Activated CD4-positive, CD25-positive, alpha-beta regulatory T cell treated with anti-CD3 and anti-CD28 coated beads, Interleukin-2, amount 50 U/mL, for 16 hours (primary cell): ENCODE data around the gene PTPRM.

ENCODE experiments used
- DNase-seq: peaks from one replicate; pipeline ENCODE4 v3.0.0-alpha.2; 2020; ENCODE audit warnings: low read depth, low spot score

The PTPRM gene

DNA sequence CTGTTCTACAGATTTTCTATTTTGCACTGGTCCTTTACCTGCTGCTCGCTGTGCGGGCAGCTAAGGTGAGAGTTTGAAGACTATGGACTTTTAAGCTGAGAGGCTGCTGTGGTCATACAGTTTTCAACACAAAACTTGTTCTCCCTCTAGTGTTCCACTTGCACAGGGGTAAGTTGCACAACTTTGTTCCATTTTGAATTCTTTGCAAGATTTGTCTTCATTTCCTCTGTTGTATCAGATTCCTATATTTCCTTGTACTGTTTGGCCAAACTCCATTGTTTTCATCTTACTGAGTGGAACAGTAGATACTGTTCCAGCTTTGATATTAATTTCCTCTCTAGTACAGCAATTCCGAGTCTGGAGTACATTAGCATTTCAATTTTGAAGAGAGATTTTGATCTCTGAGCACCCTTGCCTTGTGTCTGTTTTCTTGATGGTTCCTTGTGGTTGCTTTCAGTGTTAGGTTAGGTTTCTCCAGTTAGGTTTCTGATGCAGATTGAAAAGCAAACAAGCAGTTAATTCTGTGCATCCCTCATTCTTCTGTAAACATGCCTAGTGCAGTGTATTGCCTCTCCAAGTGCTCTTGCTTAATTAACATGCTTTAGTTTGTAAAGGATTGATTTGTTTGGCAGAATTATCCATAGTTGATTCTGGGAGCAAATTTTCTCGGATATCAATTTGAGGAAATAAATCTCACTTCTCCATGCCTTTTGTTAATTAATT lies 188.8 kb downstream of the PTPRM start:
- no peak for DNase-seq

DNA sequence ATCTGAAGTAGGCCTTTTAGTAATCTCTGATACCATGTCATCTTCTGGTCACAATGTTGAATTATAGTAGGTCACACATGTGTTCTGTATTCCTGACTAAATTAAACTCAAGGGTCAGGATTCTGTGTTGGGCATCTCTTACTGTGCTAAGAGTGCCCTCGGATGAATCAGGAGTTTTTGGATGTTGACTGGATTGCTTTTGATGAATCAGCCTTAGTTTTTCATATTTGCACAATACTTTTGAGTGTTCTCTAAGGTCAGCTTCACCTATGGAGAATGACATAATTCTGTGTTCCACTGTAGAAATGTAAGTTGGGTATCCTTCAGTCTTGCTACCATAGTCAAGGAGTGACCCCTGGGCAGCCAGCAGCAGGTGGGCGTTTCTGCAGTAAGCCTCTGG lies 190.1 kb downstream of the PTPRM start:
- DNase-seq: no peak

DNA sequence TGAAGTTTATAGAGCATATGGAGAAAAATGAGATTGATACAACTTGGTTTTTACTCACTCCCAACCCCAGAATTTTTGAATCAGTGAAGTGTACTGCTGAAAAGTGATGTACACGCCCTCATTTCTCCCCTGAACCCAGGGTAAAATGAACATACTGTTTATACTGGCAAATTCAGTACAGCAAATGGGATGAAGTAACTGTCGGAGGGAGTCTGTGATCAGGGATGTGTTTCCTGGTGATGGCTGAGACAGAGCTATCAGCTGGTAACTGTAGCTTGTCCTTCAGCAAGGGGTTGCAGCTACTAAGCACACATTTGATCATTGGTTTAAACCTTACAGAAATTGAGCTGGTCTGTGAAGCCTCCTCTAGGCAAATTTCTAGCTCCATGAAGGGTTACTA lies 191.6 kb downstream of the PTPRM start:
- no peak for DNase-seq

DNA sequence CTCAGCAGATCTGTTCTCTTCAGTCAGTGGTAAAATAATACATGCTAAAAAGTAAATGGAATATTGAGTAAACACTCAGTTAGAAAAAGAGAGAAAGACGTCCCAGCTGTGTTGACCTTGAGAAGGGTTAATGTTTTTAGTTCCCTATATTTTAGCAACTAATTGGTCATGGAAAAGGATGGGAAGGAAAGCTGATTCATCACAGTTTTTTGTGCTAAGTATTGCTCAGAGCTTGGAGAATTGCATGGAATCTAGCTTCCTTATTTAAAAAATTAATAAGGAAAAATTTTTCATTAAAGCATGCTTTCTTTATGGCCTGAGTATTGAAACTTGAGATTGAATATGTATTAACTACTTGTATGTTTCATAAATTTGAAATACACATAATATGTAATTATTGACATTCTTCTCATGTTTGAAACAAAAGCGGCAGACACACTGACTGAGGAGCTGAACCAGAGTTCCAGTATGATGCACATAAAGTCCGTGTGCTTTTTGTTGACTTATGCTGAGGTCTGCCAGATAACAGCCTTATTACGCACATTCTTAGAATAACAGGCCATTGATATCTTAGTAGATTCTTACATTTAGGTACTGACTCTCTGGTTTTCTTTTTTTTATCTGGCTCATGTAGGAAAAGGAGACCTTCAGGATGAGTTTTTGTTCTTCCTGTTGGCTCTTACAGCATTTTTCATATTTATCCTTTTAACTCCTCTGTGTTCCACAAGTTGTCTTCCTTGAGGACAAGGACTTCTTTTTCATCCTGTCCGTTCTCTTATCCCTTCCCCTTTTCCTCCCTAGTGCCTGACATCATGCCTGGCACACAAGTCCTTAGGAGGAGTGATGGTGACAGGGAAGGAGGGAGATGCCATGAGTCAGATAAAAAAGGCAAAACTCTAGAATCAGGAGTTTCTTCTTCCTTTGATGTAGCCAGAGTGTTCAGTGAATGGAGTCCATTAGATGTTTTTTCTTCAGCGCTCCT lies 194.1 kb downstream of the PTPRM start:
- no peak for DNase-seq

DNA sequence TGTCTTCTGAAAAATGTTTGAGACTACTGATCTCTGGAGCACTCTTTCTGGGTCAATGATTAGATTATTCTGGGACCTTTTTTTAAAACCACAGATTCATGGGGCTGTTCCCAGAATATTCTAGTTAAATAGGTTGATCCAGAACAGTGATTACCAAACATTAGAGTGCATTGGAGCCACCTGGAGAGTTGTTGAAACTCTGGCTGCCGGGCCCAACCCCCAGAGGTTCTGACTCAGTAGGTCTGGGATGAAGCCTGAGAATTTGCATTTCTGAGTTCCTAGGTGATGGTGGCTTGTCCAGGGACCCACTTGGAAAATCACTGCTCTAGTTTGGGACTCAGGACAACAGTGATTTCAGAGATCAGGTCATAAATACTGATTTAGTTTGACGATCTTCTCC lies 197.3 kb downstream of the PTPRM start:
- no peak for DNase-seq

DNA sequence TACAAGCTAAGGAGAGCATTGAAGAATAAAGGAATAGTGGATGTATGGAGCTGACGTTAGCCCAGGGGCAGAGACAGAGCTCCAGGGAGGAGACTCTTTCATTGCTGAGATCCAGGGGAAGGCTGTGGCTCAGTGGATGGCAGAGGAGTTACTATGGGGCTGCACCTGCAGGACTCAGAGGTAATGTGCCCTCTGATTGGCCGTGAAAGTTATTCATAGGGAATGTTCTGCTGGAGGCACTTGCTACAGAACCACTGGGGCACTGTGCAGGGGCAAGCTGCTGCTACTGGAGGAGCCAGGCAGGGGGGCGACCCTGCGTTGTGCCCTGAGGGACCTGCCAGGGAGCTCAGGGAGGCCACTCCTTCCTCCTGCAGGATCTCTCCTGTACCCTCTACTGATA lies 199.2 kb downstream of the PTPRM start:
- no peak for DNase-seq

DNA sequence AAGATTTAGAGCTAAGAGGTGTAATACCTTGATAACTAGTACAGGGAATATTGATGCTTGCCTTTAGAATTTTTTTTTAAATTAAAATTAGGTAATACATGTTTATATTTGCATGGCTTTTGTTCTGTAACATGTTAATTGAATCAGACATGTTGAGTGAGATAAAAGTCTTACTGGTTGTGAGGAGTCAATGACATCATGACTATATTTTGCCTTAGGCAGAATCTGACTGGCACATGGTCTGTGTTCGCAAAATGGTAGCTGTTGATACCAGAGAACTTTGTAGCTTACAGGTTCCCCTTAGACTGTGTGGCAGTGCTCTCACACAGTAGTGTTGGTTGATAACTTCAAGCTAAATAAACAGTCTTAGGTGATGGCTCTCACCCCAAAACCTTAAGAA lies 199.7 kb downstream of the PTPRM start:
- DNase-seq: no peak

DNA sequence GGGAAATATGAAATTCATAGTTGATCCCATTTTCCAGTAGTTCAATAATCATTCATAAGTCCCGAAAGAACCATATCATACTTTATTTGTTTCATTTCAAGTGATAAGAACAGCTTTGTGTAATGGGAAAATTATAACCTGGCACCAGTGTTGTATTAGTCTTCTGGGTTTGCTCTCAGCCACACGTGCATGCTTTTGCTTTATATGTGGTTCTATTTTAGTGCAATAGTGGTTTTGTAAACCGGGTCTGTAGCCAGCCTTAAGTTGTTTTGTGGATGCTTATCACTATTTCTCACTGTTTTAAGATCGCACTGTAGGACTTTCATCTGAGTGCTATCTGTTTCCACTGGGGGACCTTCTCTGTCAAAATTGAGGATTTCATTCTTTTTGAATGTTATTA lies 203.8 kb downstream of the PTPRM start:
- DNase-seq: no peak

DNA sequence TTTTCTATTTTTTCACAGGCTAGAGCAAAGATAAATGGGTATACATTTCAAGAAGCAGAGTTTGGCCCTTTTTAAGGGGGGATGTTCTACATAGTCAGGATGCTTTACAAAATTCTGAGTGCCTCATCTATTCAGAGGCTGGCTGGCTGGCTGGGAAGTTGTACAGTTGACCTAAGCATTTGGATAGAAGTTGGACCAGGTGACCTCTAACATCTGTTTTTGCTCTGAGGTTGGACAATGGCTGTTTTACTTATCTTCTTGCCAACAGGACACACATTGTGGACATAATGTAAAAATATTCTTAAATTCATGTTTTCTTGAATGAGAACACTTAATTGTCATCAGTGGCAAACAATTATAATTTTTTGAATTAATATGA lies 205.4 kb downstream of the PTPRM start:
- no peak for DNase-seq

DNA sequence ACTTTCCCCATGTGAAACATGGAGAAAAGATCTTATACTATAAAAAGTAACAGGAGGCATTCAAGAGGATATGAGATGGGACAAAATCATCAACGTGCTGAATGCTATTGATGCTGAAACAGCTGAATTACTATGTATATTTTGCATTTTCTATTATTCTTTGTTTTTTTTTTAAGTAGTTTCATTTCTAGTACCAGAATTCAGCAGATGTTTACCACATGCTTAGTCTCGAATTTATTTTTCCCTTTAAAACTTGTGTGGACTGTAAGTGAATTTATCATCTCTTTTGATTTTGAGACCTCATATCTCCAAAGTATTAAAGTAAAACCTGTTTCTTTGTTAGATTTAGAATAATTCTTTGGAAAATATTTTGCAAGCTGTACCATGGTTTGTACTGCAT lies 205.8 kb downstream of the PTPRM start:
- no peak for DNase-seq

DNA sequence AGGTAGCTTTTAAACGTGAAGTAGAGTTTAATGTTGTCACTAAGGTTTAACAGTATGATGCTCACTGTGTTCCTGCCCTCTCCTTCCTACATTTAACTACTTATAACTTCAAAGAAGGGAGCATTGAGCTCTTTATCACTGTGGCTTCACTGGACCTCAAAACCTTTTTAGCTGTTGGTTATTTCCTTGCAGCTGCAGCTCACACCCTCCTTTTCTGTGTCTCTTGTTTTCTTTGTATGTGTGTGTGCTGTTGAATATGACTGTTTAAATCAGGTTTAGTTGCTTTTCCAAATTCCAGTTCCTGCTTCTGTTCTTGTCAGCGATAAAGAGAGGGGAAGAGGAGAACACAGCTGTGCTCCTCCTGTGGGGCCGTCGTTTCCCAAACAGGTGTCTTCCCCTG lies 208.0 kb downstream of the PTPRM start:
- DNase-seq: no peak

DNA sequence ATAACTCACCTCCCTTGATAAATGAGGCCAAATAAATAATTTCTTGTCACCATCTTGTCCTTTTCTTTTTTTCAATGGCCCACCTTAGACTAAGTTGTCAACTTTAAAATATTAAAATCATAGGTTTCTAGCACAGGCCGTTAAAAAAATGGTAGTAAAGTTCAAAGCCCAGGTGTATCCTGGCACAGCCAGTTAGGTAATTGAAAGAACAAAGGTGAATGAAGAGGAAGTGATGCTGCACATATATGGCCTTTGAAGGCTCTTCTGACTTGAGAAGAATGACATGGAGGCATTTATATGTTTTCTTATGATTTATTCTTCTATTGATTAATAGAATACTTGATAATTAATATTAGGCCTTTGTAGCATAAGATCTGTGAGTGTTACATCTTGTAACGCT lies 208.7 kb downstream of the PTPRM start:
- DNase-seq: no peak

DNA sequence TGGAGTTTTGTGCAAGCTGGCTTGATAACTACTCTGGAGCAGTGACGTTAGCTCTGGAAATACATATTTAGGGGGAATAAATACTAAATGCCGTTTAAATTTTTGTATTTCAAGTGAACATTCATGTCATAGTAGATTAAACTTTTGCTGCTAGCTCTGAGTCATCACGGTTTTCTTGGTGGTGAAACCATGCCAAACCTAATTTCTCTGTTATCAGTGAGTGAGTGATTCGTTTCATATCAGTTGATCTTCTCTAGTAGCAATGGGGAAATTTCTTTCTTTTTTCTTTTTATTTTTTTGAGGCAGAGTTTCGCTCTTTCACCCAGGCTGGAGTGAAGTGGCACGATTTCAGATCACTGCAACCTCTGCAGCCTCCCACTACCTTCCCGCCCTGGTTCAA lies 211.1 kb downstream of the PTPRM start:
- no peak for DNase-seq

DNA sequence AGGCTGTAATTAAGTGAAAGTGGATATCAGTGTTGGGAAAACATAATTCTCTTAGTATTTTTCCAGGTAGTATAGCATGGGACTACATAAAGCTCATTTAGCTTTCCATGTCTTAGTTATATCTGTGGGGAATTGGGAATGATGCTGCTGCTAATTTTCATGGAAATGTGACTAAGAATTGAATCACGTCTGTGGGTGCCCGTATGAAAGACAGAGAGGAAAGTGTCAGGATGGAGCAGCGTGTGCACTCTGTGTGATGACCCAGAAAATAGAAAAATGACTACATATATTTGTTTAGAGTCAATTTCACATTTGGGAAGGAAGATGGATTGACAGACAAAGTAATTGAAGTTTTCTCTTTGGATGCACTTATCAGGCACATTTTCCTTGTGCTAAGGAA lies 212.1 kb downstream of the PTPRM start:
- DNase-seq: no peak

DNA sequence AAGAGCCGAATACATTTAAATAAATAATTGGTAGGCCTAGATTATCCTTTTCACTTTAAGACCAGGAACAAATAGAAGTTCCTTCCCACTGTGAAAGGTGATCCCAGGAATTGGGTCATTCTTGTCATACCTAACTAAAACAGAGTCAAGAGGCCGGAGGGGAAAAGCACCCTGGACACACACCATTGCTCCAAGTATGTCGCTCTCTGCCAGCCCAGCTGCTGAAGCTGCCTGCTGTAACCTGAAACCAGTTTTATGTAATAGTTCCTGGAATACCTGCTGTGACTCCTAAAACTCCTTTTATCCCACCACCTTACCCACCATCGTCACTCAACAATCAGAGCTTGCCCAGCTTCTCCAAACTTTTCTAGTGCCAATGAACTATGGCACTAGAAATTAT lies 217.1 kb downstream of the PTPRM start:
- no peak for DNase-seq

DNA sequence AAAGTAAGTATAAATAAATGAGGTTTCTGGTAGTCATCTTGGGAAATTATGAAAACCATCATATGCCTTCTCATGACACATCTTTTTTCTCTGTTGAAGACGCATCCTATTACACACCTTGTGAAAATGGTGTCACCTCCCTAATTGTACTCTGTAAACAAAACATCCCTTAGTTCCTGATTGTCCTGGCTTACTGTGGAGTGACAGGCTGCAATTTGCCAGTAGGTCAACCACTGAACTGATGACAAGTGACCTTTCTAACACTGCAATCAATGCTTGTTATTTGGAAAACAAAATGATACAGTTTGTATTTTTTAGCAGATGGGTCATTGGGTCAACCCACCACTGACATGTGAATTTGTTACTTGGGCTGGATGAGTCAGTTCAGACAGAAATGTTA lies 219.5 kb downstream of the PTPRM start:
- no peak for DNase-seq

DNA sequence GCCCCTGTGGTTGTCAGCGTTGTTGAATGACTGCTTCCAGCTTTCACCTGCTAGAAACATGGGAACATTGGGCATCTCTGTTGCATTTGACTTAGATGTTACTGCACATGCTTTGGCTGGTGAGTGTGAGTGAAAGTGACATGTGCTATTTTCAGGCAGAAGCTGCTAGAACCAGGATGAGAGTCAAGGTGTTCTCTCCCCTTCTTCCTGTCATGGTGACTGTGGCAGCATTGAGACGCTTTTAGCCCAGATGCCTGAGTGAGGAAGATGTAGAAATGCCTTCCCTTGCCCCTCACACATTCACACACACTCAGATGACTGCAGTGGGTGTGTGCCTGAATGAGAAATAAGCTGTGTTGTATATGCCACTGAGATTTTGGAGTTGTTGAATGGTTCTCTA lies 220.2 kb downstream of the PTPRM start:
- no peak for DNase-seq

DNA sequence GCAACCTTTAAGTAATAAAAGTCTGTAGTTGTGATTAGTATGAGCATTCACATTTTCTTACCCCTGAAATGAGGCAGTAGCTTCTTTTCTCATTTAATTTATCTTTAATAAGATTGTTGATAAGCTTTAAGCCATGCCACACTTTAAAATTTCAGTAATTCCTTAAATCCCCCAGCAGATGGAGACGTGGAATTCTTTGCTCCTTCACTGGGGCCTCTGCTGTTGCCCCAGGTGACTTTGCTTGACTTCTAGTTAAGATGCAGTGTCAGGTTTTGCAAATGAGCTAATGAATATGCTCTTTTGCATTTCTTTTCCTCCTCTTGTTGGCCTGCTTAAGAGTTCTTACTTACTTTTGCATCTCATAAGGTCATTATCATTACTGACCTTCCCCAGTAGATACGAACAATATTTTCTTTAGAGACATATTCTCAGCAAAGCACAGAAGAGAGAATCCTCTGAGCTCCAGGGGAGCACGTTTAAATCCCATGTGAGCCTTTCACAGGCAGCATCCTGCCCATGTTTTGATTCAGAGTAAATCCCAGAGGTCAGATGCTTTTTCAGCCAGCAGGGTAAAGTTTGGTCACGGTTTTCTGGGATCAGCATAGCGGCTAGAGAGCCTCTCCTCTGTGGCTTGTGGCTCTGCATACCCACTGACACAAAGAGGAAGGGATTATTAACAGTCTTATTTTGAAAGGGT lies 222.9 kb downstream of the PTPRM start:
- DNase-seq: no peak

DNA sequence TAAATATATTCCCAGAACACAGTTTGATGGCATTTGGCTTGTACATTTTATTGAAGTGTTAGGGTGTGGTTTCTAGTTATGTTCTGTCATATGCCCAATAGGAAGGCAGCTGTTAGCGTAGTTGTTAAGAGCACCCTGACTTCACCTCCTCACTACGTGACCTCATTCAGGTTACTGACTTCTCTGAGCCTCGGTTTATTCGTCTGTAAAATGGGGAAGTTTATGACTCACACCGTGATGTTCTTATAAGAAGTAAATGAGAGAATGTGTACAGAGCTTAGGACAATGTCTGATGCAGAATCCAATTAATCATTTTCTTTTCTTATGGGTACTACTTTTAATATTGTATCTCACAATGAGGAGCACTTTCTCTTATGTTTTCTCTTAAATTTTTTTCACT lies 226.0 kb downstream of the PTPRM start:
- DNase-seq: no peak

DNA sequence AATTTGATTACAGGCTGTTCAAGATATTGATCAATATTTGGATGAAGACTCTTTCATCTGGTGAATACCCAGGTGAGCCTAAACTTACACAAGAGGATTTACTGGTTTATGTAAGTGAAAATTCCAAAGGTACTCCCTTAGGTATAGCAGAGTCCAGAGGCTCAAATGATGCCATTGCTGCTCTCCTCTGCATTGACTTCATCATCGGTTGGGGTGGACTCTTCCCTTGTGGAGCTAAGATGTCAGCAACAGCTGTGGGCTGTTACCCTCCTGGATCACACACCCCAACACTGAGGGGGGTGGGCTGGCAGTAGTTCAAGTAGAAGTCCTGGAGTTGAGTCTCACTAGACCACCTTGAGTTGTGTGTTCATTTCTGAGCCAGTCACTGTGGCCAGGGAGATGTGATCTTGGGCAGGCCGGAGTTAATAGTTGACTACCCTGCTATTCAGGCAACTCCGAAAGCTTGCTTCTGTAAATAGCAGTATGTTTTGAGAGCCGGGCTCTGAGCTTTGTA lies 236.9 kb downstream of the PTPRM start:
- no peak for DNase-seq

DNA sequence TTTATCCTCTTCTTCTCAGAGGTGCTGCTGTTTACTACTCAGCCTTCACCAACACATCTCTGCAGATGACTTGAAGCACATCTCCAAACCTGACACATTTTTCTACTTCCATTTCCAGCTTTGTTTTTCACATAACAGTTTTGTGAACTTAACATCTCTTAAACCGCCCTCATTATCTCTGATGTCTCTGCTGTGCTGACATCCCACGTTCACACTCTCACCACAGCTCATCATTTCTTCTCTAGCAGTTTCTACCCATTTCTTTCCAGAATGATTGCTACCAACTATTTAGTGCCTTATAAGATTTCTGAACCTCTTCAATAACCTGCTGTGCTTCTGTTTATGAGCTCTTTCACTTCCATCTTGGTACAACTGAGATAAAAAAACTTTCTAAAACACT lies 238.0 kb downstream of the PTPRM start:
- DNase-seq: no peak

DNA sequence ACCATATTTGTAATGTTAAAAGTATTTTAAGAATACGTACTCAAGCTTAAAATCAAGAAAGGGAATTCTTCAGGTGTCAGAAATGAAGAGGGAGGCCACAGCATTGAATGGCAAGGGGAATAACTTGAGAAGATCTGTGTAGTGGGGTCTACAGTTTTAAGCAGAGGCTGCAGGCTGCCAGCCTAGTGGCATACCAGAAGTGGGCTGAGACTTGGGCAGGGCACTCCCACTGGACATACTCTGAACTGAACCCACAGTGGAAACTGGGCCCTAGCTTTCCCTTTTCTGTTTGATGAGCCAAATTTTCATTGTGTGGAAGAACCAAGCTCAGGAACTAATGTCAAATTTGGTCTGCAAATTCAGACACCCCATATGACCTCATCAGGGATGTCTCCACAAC lies 238.8 kb downstream of the PTPRM start:
- DNase-seq: no peak
